Cardiac fibroblast (primary cell): Measurements from ENCODE around the gene LRRN4.
A peak's percentile ranks its signal among the peaks of the same experiment; 100 is the strongest.
"Not testable (repeated sequence)": the region's sequence is repeated elsewhere in the genome, so short reads cannot be mapped to it uniquely, and the experiment has no call there.

Experiments
- DNase-seq, 2 donors: peaks; one replicate each; pipeline versions ENCODE4 v3.0.0 to v3.0.0-alpha.2; 2010; ENCODE audit warnings: low read depth in 2 of 2
- H3K4me3 ChIP-seq, 2 donors: replicated peaks in 1 of 2; 1 replicate in 1 of 2; 2 replicates in 1 of 2; pipeline ENCODE4 v1.5.1; 2011; ENCODE audit warnings: low read depth in 2 of 2, low read length in 2 of 2, mild to moderate bottlenecking in 2 of 2, moderate library complexity in 1 of 2
- TF ChIP-seq, protein P1 (sequence below): IDR thresholded peaks from one replicate; pipeline ENCODE4 v1.5.1; 2011; ENCODE audit warnings: low read depth, mild to moderate bottlenecking, low read length, inconsistent platforms

LRRN4 gene

DNA sequence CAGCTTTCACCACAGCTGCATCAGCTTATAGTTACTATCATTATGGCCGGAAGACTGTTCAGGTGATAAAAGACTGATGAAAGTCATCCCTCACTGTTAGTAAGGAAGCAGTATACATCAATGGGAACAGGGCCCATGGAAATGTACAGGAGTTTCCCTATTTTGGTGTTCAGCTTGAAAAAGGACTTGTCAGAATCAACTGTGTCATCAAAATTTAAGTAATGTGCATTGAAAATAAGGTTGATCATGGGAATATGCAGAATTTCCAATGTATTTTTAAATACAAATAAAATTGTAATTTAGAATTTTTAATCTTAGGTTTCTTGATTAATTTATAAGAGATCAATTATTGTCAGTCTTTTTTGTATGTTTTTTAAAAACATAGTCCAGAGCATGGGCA is 16.8 kb downstream of the LRRN4 start:
- TF ChIP-seq, protein P1, sequence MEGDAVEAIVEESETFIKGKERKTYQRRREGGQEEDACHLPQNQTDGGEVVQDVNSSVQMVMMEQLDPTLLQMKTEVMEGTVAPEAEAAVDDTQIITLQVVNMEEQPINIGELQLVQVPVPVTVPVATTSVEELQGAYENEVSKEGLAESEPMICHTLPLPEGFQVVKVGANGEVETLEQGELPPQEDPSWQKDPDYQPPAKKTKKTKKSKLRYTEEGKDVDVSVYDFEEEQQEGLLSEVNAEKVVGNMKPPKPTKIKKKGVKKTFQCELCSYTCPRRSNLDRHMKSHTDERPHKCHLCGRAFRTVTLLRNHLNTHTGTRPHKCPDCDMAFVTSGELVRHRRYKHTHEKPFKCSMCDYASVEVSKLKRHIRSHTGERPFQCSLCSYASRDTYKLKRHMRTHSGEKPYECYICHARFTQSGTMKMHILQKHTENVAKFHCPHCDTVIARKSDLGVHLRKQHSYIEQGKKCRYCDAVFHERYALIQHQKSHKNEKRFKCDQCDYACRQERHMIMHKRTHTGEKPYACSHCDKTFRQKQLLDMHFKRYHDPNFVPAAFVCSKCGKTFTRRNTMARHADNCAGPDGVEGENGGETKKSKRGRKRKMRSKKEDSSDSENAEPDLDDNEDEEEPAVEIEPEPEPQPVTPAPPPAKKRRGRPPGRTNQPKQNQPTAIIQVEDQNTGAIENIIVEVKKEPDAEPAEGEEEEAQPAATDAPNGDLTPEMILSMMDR, result no peak
- H3K4me3 ChIP-seq, result no peak overlapping the region
- no peak for DNase-seq

DNA sequence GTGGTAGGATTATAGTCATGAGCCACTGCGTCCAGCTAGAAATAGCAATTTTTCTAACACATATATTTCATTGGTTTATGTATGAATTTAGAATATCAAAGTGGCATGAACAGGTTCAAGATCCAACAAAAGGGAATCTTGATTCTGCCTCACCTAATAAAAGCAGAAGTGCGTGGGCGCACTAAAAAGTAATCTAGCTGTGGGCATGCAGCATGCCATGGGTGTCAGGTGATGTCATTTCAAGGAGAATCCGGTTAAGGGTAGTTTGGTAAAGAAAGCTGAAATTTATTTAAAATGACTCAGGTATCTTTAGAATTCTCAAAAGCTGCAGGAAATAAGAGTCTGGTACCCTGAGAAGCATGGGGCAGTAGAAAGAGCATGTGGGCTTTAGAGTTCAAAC is 17.6 kb downstream of the LRRN4 start:
- no peak for DNase-seq
- TF ChIP-seq, protein P1, result no peak
- H3K4me3 ChIP-seq, result no peak overlapping the region

DNA sequence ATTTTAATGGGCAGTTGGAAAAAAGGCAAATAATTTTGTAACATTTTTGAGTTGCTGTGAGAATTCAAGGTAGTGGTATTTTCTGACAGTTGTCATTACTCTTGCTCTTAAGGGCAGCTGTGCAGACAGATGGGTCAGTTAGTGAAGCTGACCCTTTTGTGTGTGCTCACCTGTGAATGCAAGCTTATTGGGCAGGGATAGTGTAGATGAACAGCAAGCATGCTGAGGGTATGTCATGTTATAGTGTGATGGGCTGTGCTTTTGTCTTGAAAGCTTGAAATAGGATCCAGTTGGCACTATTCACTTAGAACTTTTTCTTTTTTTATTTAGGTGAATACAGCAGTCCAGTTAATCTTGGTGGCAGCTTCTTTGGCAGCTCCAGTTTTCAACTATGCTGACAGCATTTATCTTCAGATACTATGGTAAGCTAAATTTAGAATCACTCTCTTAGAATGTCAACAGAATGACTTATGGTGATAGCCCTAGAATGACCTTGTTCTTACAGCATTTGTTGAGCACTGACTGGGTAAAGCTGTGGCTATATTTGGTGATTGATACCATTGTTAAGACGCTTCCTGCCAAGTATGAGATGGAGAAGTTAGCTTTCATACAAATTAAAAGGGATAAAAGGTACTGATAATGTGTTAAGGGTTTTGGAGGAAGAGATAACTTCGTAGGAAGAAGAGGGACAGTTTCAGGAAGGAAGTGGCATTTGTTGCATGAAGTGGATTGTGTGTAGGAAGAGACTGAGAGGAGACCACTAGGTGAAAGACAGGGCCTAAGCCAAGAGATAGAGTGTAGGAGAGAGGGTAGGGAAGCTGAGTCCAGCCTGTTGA is 19.5 kb downstream of the LRRN4 start:
- DNase-seq, result peak; percentile 15 to 42
- no peak overlapping the region for H3K4me3 ChIP-seq
- TF ChIP-seq, protein P1, result no peak

DNA sequence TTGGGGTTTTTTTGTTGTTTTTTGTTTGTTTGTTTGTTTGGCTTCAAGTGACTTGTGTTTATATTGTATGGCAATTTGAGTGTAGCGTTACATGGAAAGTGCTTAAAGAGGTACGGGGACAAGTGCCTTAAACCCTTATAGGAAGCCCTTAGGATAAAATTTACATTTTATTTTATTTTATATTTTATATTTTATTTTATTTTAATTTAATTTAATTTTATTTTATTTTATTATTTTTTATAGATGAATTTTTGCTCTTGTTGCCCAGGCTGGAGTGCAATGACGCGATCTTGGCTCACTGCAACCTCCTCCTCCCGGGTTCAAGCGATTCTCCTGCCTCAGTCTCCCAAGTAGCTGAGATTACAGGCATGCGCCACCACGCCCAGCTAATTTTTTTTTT is 21.0 kb downstream of the LRRN4 start:
- not testable (repeated sequence) for DNase-seq

DNA sequence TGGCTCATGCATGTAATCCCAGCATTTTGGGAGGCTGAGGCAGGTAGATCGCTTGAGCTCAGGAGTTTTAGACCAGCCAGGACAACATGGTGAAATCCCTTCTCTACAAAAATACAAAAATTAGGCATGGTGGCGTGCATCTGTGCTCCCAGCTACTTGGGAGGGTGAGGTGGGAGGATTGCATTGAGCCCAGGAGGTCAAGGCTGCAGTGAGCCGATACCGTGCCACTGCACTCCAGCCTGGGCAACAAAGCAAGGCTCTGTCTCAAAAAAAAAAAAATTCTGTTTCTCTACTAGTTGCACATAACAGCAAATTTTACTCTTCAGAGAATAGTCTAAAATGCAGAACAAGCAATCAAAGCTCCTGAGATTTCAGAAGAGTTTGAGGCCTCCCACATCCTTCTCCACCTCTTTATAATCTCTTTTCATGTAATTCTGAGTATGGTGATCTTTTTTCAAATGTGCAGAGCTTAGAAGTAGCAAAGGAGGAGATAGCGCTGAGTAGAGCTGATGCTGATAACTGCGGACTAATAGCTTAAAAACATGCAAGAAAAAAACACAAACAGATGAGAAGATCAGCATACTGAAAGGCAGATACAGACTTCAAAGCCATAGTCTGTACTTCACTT is 23.3 kb downstream of the LRRN4 start:
- no peak for DNase-seq
- TF ChIP-seq, protein P1, result no peak
- no peak overlapping the region for H3K4me3 ChIP-seq

More for the DNA sequence above, 21.0 kb downstream of the LRRN4 start:
- H3K4me3 ChIP-seq, result not testable (repeated sequence)

DNA sequence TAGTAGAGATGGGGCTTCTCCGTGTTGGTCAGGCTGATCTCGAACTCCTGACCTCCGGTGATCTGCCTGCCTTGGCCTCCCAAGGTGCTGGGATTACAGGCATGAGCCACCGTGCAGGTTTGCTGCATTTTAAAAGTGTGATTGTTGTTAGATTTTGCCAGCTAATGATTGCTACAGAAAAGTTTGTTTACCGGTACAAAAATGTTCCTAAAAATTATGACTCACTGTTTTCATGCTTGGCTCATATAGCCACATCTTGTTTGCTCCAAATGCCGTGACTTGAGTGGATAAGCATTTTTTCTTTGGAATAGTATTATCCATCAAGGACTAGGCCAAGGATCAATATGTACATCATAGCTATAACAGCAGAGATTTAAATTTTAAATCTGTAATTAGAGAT is 24.3 kb downstream of the LRRN4 start:
- DNase-seq, result peak; percentile 56 to 64
- H3K4me3 ChIP-seq, result no peak overlapping the region
- TF ChIP-seq, protein P1, result no peak

DNA sequence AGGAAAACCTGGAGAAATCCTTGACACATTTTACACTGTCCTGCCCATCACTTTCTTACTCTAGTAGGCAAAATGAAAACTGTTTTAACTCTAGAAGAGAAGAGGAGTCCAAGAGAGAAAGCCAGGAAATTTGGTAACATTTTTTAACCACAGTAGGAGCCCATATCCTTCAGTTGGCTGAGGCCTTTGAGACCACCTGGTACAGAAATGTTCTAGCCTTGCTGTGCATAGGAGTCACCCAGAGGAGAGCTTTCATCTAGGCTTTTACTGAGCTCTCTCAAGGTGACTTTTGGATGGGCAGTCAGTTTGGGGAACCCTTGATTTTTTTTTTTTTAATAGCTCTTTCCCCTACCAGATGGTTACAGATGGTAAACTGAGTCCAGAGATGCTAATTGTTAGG is 25.0 kb downstream of the LRRN4 start:
- DNase-seq, result no peak
- TF ChIP-seq, protein P1, result no peak
- no peak overlapping the region for H3K4me3 ChIP-seq
